DND-41 (cell line): ENCODE data around the gene TSPAN1.

Source experiments
- ATAC-seq: fragments of 200-7000 bp; cut with Tn5 transposase; 3 replicates; pipeline ENCODE4 v1.9.1; 2021; ENCODE audit warnings: low read depth; ENCODE audit not compliant: insufficient read depth
- DNase-seq: peaks from one replicate; pipeline ENCODE4 v3.0.0-alpha.2; 2020
- H2AFZ ChIP-seq: 2 replicates; pipeline ENCODE4 v1.6.0; 2012; ENCODE audit warnings: low read depth, low read length
- H3K27ac ChIP-seq: 2 replicates; pipeline ENCODE4 v1.5.1; 2012; ENCODE audit warnings: low read length, inconsistent platforms
- H3K27me3 ChIP-seq: fragments of 200-600 bp; sonication (generic); 2 replicates; pipeline ENCODE4 v1.6.0; 2012; ENCODE audit warnings: low read length, mild to moderate bottlenecking, inconsistent platforms; ENCODE audit not compliant: insufficient read depth, poor library complexity
- H3K36me3 ChIP-seq: 2 replicates; pipeline ENCODE4 v1.5.1; 2012; ENCODE audit warnings: low read length, inconsistent platforms; ENCODE audit not compliant: insufficient read depth
- H3K4me1 ChIP-seq: 2 replicates; pipeline ENCODE4 v1.5.1; 2012; ENCODE audit warnings: mild to moderate bottlenecking, low read length; ENCODE audit not compliant: insufficient read depth
- H3K4me2 ChIP-seq: 2 replicates; pipeline ENCODE4 v1.6.0; 2012; ENCODE audit warnings: mild to moderate bottlenecking, moderate library complexity, low read length, inconsistent platforms; ENCODE audit not compliant: insufficient read depth
- H3K4me3 ChIP-seq, 2 experiments: fragments of 200-600 bp in 1 of 2; shearing (Covaris generic) in 1 of 2; 2 replicates each; pipeline ENCODE4 v1.5.1; 2012 to 2016; ENCODE audit warnings: inconsistent platforms in 2 of 2, low read length in 2 of 2, mild to moderate bottlenecking in 2 of 2, low read depth in 1 of 2, moderate library complexity in 1 of 2
- H3K79me2 ChIP-seq: 2 replicates; pipeline ENCODE4 v1.6.0; 2012; ENCODE audit warnings: low read length, inconsistent platforms; ENCODE audit not compliant: insufficient read depth
- H3K9ac ChIP-seq: 2 replicates; pipeline ENCODE4 v1.6.0; 2012; ENCODE audit warnings: low read depth, mild to moderate bottlenecking, inconsistent platforms, low read length, moderate library complexity
- H3K9me3 ChIP-seq: 2 replicates; pipeline ENCODE4 v1.5.1; 2012; ENCODE audit warnings: low read length, moderate library complexity, mild to moderate bottlenecking, inconsistent platforms; ENCODE audit not compliant: insufficient read depth, severe bottlenecking
- H4K20me1 ChIP-seq: 2 replicates; pipeline ENCODE4 v1.6.0; 2012; ENCODE audit warnings: low read length; ENCODE audit not compliant: insufficient read depth
- CTCF ChIP-seq: IDR thresholded peaks from 2 replicates; pipeline ENCODE4 v1.5.1; 2012; ENCODE audit warnings: borderline replicate concordance, low read length, moderate library complexity, mild to moderate bottlenecking; ENCODE audit not compliant: poor library complexity, severe bottlenecking; ENCODE audit errors: extremely low read depth
- EZH2 ChIP-seq: IDR thresholded peaks from 3 replicates; pipeline ENCODE4 v1.6.1; 2012; ENCODE audit warnings: borderline replicate concordance, low read depth, mild to moderate bottlenecking, moderate library complexity, low read length, inconsistent platforms; ENCODE audit not compliant: severe bottlenecking

Gene TSPAN1

GRCh38 chr1:46160212-46160611 lies 14.7 kb upstream of the TSPAN1 start:
- H3K27ac ChIP-seq: no peak overlapping the region
- H4K20me1 ChIP-seq: no peaks in the 10 kb centered on the region
- no peak for DNase-seq
- H3K27me3 ChIP-seq: peaks cover 5% of the 10 kb centered on the region
- no peak for ATAC-seq
- H3K36me3 ChIP-seq: no peaks in the 10 kb centered on the region
- no peak overlapping the region for H3K4me3 ChIP-seq
- no peak overlapping the region for H3K9ac ChIP-seq
- no peaks in the 10 kb centered on the region for H3K4me1 ChIP-seq
- H3K4me2 ChIP-seq: no peak overlapping the region
- H3K9me3 ChIP-seq: no peaks in the 10 kb centered on the region
- TF ChIP-seq EZH2 (no peak), CTCF (no peak)
- H2AFZ ChIP-seq: no peak overlapping the region
- no peaks in the 10 kb centered on the region for H3K79me2 ChIP-seq

- TF ChIP-seq CTCF (no peak), EZH2 (no peak)
- Histone ChIP-seq H3K4me3 (no peak overlapping the region), H3K9me3 (no peaks in the 10 kb centered on the region), H3K27ac (no peak overlapping the region), H3K4me2 (no peak overlapping the region), H3K27me3 (no peaks in the 10 kb centered on the region), H4K20me1 (no peaks in the 10 kb centered on the region), H2AFZ (no peak overlapping the region), H3K79me2 (no peaks in the 10 kb centered on the region), H3K9ac (no peak overlapping the region), H3K4me1 (no peaks in the 10 kb centered on the region), H3K36me3 (no peaks in the 10 kb centered on the region)
- no peak for DNase-seq
- no peak for ATAC-seq
Observed at GRCh38 chr1:46166521-46167462, 8.1 kb upstream of the TSPAN1 start.

GRCh38 chr1:46168477-46168876 lies 6.4 kb upstream of the TSPAN1 start:
- H3K36me3 ChIP-seq: no peaks in the 10 kb centered on the region
- H3K4me3 ChIP-seq: no peak overlapping the region
- ATAC-seq: no peak
- H3K9ac ChIP-seq: no peak overlapping the region
- H4K20me1 ChIP-seq: no peaks in the 10 kb centered on the region
- H3K27ac ChIP-seq: no peak overlapping the region
- H3K79me2 ChIP-seq: no peaks in the 10 kb centered on the region
- TF ChIP-seq CTCF (no peak), EZH2 (no peak)
- DNase-seq: no peak
- no peak overlapping the region for H2AFZ ChIP-seq
- no peaks in the 10 kb centered on the region for H3K4me1 ChIP-seq
- no peak overlapping the region for H3K4me2 ChIP-seq
- H3K9me3 ChIP-seq: no peaks in the 10 kb centered on the region
- H3K27me3 ChIP-seq: no peaks in the 10 kb centered on the region
